HL-60 (cell line): ENCODE measurements around the gene ADAT3.

Experiments
- DNase-seq, 2 experiments: peaks; one replicate each; pipeline ENCODE4 v3.0.0-alpha.2; 2010 to 2020; ENCODE audit warnings: low read depth in 1 of 2, low spot score in 1 of 2
- H3K27ac ChIP-seq: fragments of 250-450 bp; sonication (Bioruptor Pico); replicated peaks from 2 replicates; pipeline ENCODE4 v1.5.1; 2020; ENCODE audit warnings: mild to moderate bottlenecking, moderate library complexity
- H3K27me3 ChIP-seq: fragments of 250-450 bp; sonication (Bioruptor Pico); 2 replicates; pipeline ENCODE4 v1.5.1; 2021; ENCODE audit warnings: mild to moderate bottlenecking, moderate library complexity; ENCODE audit not compliant: insufficient read depth, poor library complexity, severe bottlenecking
- H3K4me3 ChIP-seq: replicated peaks from 2 replicates; pipeline ENCODE4 v1.5.1; 2011; ENCODE audit warnings: mild to moderate bottlenecking, control low read depth, low read length; ENCODE audit not compliant: insufficient read depth
- CTCF ChIP-seq: IDR thresholded peaks from one replicate; pipeline ENCODE4 v1.5.1; 2011; ENCODE audit warnings: low read length, control low read depth, inconsistent platforms; ENCODE audit not compliant: insufficient read depth
- GABPA ChIP-seq: IDR thresholded peaks from 2 replicates; pipeline ENCODE4 v1.6.1; 2012; ENCODE audit warnings: low read depth
- POLR2AphosphoS5 ChIP-seq: IDR thresholded peaks from 2 replicates; pipeline ENCODE4 v1.6.1; 2012; ENCODE audit warnings: low read depth
- REST ChIP-seq: IDR thresholded peaks from 2 replicates; pipeline ENCODE4 v1.6.1; 2012; ENCODE audit warnings: low read depth; ENCODE audit not compliant: insufficient replicate concordance
- SPI1 ChIP-seq: IDR thresholded peaks from 2 replicates; pipeline ENCODE4 v1.6.1; 2012; ENCODE audit warnings: low read depth, mild to moderate bottlenecking, borderline replicate concordance

Gene ADAT3

DNA sequence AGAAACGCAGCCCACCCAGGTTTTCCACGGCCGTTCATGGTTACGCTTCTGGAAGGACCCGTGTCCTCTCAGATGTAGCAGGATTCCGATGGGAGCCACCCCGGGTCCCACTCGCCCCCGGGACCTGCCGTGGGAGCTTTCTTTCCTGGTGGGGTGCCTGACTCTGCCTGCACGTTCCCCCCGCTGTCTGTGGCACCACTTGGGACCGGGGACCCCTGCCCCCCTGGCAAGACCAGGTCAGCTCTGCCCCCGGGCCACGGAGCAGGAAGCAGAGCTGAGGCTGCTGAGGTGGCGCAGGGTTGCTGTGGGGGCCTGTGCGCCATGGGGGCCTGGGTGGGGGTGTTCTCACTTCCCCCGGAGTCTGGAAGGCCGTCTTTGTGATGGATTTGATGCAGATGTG lies 47.8 kb downstream of the ADAT3 start:
- no peak for DNase-seq
- no peak for TF ChIP-seq GABPA
- no peak for TF ChIP-seq SPI1
- Histone ChIP-seq H3K27ac (no peak overlapping the region), H3K27me3 (no peaks in the 10 kb centered on the region), H3K4me3 (no peak overlapping the region)

DNA sequence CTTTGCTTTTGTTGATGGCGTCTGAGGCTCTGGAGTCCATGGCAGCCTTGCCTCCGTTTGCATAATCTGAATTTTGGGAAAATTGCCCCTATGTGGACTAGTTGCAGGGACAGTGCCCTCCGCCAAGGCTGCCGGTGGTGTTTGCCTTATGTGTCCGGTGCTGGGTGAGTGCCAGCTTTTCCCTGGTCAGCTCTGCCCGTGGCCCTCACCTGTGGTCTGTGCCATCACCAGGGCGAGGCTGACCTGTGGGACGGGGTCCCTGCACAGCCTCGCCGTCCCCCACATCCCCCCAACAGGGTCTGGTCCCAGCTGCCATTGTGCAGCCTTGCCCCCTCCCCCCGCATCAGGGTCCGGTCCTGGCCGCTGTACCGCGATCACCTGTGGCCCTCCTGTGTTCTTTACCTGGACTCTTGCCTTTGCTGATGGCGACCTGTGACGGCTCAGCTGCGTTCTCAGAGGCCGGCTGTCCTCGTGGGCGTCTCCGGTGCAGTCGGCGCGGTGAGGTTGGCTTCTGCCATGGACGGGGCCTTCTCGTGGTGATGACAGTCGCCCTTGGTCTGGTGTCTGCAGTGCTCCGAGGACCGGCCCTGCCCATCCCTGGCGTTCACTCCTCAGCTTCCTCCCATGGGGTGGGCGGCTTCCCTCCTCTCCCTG lies 48.4 kb downstream of the ADAT3 start:
- DNase-seq, result no peak
- Histone ChIP-seq H3K27me3 (no peaks in the 10 kb centered on the region), H3K4me3 (no peak overlapping the region), H3K27ac (no peak overlapping the region)
- TF ChIP-seq REST, result no peak
- no peak for TF ChIP-seq GABPA
- no peak for TF ChIP-seq CTCF
- TF ChIP-seq SPI1, result no peak
- TF ChIP-seq POLR2AphosphoS5, result no peak

DNA sequence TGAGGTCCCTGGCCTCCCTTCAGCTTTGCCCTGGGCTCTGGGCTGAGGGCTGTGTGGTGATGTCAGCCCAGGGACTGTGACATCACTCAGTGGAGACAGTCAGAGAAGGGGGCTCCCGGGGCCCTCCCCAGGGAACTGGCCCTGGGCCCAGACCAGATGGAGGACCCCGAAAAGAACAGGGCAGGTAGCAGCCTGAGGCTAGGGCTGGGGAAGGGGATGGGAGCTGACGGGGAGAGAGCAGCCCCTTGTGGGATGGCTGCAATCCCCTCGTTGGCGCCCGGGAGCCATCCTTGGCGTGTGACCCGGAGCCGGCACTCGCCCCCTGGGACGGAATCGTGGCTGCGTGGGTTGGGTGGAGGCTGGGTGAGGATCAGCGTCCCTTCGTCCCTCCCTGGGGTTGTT lies 49.3 kb downstream of the ADAT3 start:
- no peaks in the 10 kb centered on the region for H3K27me3 ChIP-seq
- no peak overlapping the region for H3K27ac ChIP-seq
- no peak for DNase-seq
- H3K4me3 ChIP-seq, result no peak overlapping the region
- TF ChIP-seq POLR2AphosphoS5 (no peak), GABPA (no peak), REST (no peak), CTCF (no peak), SPI1 (no peak)

GRCh38 chr19:1955171-1956121 lies 50.2 kb downstream of the ADAT3 start:
- no peak overlapping the region for H3K4me3 ChIP-seq
- H3K27ac ChIP-seq, result no peak overlapping the region
- TF ChIP-seq GABPA (no peak), POLR2AphosphoS5 (no peak), REST (no peak), CTCF (no peak), SPI1 (no peak)
- no peaks in the 10 kb centered on the region for H3K27me3 ChIP-seq
- no peak for DNase-seq
